ENCODE data around the gene TP53I11.
A peak's percentile ranks its signal among the peaks of the same experiment; 100 is the strongest.

The TP53I11 gene

GRCh38 chr11:44952082-44952481, 1.4 kb upstream of the TP53I11 start:
- no peaks in the 10 kb centered on the region for H3K9me3 Mint-ChIP-seq
- no peak overlapping the region for H3K4me3 Mint-ChIP-seq
- no peak for ATAC-seq
- peaks cover 8% of the 10 kb centered on the region for H3K27me3 Mint-ChIP-seq
- DNase-seq, result no peak
- no peak overlapping the region for H3K27ac Mint-ChIP-seq
- H3K4me1 Mint-ChIP-seq, result peaks cover 29% of the 10 kb centered on the region

- Mint-ChIP-seq H3K9me3 (no peaks in the 10 kb centered on the region), H3K27ac (peak overlapping the region in 1 of 2 donors; percentile 76), H3K27me3 (peaks cover 8% of the 10 kb centered on the region), H3K4me3 (peak overlapping the region; percentile 79 to 88), H3K4me1 (peaks cover 25% of the 10 kb centered on the region)
- ATAC-seq, result peak; percentile 36
- DNase-seq, result peak; percentile 37 to 41
Measured at GRCh38 chr11:44950031-44950624, 555 bp downstream of the TP53I11 start.

- Mint-ChIP-seq H3K9me3 (no peaks in the 10 kb centered on the region), H3K4me1 (peaks cover 25% of the 10 kb centered on the region), H3K27ac (no peak overlapping the region), H3K4me3 (peak overlapping the region; percentile 79 to 88), H3K27me3 (peaks cover 8% of the 10 kb centered on the region)
- peak in 1 of 2 donors; percentile 23 for DNase-seq
- ATAC-seq, result peak; percentile 33
Measured at GRCh38 chr11:44949160-44950030, 1.3 kb downstream of the TP53I11 start.

GRCh38 chr11:44948155-44948554, 2.5 kb downstream of the TP53I11 start:
- H3K9me3 Mint-ChIP-seq, result no peaks in the 10 kb centered on the region
- no peak overlapping the region for H3K4me3 Mint-ChIP-seq
- peaks cover 8% of the 10 kb centered on the region for H3K27me3 Mint-ChIP-seq
- DNase-seq (no peak), ATAC-seq (no peak)
- H3K27ac Mint-ChIP-seq, result peak overlapping the region in 1 of 2 donors; percentile 40
- peaks cover 33% of the 10 kb centered on the region for H3K4me1 Mint-ChIP-seq

GRCh38 chr11:44947114-44947513, 3.6 kb downstream of the TP53I11 start:
- Mint-ChIP-seq H3K4me3 (no peak overlapping the region), H3K27me3 (peaks cover 8% of the 10 kb centered on the region), H3K9me3 (no peaks in the 10 kb centered on the region), H3K4me1 (peaks cover 44% of the 10 kb centered on the region), H3K27ac (no peak overlapping the region)
- ATAC-seq, result no peak
- no peak for DNase-seq

GRCh38 chr11:44946263-44946662, 4.4 kb downstream of the TP53I11 start:
- Mint-ChIP-seq H3K27ac (no peak overlapping the region), H3K4me1 (peaks cover 49% of the 10 kb centered on the region), H3K9me3 (no peaks in the 10 kb centered on the region), H3K27me3 (peaks cover 8% of the 10 kb centered on the region), H3K4me3 (no peak overlapping the region)
- DNase-seq (no peak), ATAC-seq (no peak)

DNA sequence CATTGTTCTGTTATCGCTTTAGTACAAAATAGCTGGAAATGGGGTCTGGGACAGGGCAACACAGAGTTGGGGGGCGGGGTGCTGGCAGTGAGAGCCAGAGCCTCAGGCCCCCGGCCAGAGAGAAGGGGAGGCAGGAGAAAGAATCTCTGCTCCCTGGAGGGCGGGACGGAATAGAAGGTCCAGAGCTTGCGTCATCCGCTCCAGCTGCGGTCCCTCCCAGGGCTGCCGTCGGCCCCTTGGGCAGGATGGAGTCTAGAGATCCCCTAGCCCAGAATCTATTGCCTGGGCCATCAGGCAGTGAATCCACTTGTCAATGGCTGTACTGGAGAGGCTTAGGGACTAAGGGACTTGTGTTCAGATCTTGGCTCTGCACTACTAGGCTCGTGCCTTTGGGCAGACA, 5.0 kb downstream of the TP53I11 start:
- Mint-ChIP-seq H3K4me1 (peaks cover 49% of the 10 kb centered on the region), H3K27ac (no peak overlapping the region), H3K4me3 (no peak overlapping the region), H3K27me3 (peaks cover 8% of the 10 kb centered on the region), H3K9me3 (no peaks in the 10 kb centered on the region)
- DNase-seq (no peak), ATAC-seq (no peak)

GRCh38 chr11:44944853-44945235, 5.8 kb downstream of the TP53I11 start:
- DNase-seq (no peak), ATAC-seq (no peak)
- Mint-ChIP-seq H3K9me3 (no peaks in the 10 kb centered on the region), H3K27ac (no peak overlapping the region), H3K4me1 (peaks cover 49% of the 10 kb centered on the region), H3K27me3 (peaks cover 8% of the 10 kb centered on the region), H3K4me3 (no peak overlapping the region)

DNA sequence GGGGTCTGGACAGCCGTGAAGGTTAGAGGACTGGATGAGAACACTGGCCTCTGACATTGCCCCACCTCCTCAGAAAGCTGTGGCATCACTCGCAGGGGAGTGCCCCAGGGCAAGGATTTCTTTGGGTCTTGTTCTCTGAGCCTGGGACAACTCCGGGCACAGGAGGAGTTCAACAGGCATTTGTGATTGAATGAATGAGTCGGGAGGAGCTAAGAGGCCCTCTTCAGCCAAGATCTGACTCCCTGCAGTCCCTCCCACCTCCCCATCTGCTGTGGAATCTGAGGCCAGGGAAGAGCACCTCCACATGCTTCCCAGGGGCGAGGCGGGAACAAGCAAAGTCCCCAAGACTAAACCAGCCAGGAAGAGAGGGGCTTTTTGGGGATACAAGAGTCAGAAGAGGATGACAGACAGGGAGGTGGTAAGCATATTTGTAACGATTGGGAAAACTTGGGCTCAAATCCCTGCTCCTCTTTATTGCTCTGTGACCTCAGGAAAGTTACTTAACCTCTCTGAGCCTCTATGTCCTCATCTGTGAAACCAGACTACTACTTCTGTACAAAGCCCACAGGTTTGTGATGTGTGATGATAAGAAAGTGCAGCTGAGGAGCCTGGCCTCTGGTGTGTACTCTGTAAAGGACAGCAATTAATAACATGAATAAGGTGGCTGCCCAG, 6.4 kb downstream of the TP53I11 start:
- ATAC-seq (no peak), DNase-seq (no peak)
- peaks cover 8% of the 10 kb centered on the region for H3K27me3 Mint-ChIP-seq
- no peak overlapping the region for H3K4me3 Mint-ChIP-seq
- H3K9me3 Mint-ChIP-seq, result no peaks in the 10 kb centered on the region
- peaks cover 48% of the 10 kb centered on the region for H3K4me1 Mint-ChIP-seq
- H3K27ac Mint-ChIP-seq, result no peak overlapping the region

GRCh38 chr11:44943696-44944095, 7.0 kb downstream of the TP53I11 start:
- DNase-seq, result no peak
- H3K4me3 Mint-ChIP-seq, result peak overlapping the region in 1 of 2 donors; percentile 72

DNA sequence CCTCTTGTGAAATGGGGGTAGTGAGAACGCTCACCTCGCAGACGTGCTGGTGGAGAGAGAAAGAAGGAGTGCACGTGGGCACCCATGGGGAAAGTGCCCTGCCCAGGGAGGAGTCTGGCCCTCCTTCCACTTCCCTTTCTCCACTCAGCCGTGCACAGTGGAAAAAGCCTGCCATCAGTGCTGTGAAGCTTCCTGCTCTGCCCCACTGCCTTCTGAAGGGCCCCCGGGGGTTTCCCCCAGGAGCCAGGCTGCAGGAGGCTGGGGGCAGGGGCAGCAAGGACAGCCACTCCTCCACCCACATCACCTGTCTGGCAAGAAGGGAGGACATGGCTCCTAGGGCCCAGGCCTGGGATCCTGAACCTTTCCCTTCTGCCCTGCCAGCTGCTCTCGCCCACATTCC, 7.6 kb downstream of the TP53I11 start:
- Mint-ChIP-seq H3K4me1 (peaks cover 40% of the 10 kb centered on the region), H3K4me3 (peak overlapping the region in 1 of 2 donors; percentile 72), H3K27ac (no peak overlapping the region), H3K27me3 (no peaks in the 10 kb centered on the region), H3K9me3 (no peaks in the 10 kb centered on the region)
- DNase-seq (peak in 1 of 2 donors; percentile 40), ATAC-seq (peak; percentile 77)

More at GRCh38 chr11:44943696-44944095, 7.0 kb downstream of the TP53I11 start:
- Mint-ChIP-seq H3K27me3 (peaks cover 3% of the 10 kb centered on the region), H3K4me1 (peaks cover 42% of the 10 kb centered on the region), H3K9me3 (no peaks in the 10 kb centered on the region), H3K27ac (no peak overlapping the region)
- ATAC-seq, result no peak

GRCh38 chr11:44942029-44942955, 8.4 kb downstream of the TP53I11 start:
- Mint-ChIP-seq H3K9me3 (no peaks in the 10 kb centered on the region), H3K27ac (peak overlapping the region; percentile 43 to 74), H3K4me1 (peaks cover 40% of the 10 kb centered on the region), H3K4me3 (peak overlapping the region in 1 of 2 donors; percentile 72), H3K27me3 (no peaks in the 10 kb centered on the region)
- ATAC-seq (no peak), DNase-seq (no peak)

DNA sequence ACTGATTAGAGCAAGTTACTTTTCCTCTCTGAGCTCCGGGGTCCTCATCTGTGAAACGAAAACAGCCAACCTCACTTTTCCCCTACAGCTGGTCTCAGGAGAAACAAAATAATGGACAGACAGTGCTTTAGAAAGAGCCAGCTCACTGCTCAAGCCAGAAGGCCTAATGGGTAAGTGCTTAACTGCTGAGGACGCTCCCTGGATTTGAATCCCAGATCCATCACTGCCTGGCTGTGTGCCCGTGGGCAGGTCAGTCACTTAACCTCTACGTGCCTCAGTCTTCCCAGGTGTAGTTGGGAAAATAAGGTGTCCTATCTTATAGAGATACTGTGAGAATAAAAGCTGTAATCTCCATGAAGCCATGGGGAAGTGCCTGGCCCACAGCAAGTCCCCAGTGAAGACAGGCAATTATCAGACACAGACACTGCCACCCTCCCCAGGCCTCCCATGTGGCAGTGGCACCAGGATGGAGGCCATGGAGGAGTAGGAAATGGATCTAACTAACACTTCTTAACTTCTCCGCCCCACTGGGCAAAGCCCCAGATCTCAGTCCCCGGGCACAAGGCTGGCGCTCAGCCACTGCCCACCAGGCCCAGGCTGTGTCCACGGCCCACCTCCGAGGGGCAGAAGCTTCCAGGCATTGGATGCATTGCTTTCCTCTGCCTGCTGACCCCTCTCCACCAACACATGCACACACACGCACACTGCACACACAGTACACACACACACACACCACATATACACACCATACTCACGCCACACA, 9.2 kb downstream of the TP53I11 start:
- ATAC-seq, result no peak
- Mint-ChIP-seq H3K4me1 (peaks cover 44% of the 10 kb centered on the region), H3K27ac (peak overlapping the region in 1 of 2 donors; percentile 43), H3K4me3 (no peak overlapping the region), H3K9me3 (no peaks in the 10 kb centered on the region), H3K27me3 (no peaks in the 10 kb centered on the region)
- DNase-seq, result no peak

DNA sequence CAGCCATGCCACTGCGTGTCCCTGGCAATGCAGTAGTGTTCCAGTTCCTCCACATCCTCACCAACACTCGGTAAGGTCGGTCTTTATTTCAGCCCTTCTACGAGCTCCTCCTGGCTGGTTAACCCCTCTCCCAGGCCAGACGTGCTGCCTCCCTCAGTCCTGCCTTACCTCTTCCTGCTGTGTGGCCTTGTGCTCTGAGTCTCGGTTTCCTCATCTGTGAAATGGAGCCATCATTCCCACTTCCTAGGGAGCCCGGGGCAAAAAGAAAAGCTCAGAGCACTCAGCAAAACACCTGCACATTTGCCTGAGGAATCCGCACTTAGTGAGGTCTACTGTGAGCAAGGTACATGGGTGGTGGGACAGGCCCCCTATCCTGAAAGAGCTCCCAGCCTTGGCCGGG, 9.8 kb downstream of the TP53I11 start:
- Mint-ChIP-seq H3K27me3 (no peaks in the 10 kb centered on the region), H3K4me3 (no peak overlapping the region), H3K4me1 (peaks cover 46% of the 10 kb centered on the region), H3K27ac (no peak overlapping the region), H3K9me3 (no peaks in the 10 kb centered on the region)
- DNase-seq, result no peak
- no peak for ATAC-seq

Measured in stimulated activated naive CD8-positive, alpha-beta T cell treated with anti-CD3 and anti-CD28 coated beads, Interleukin-15, amount 100 ng/mL, for 72 hours (primary cell).